OCI-LY7 (cell line): ENCODE results near the gene LHX3.

Experiments used
- EZH2phosphoT487 ChIP-seq: fragments of 200-600 bp; sonication (generic); IDR thresholded peaks from 2 replicates; pipeline ENCODE4 v1.6.1; 2018; ENCODE audit warnings: low read depth, borderline replicate concordance, mild to moderate bottlenecking, mixed run types, antibody characterized with exemption, low read length, moderate library complexity, mixed read lengths
- TF ChIP-seq, protein P1 (sequence below): fragments of 200-600 bp; sonication (generic); conservative IDR thresholded peaks from 2 replicates; pipeline ENCODE4 v1.5.1; 2014; ENCODE audit warnings: mild to moderate bottlenecking, antibody characterized with exemption, low read length, moderate library complexity, mixed read lengths

DNA sequence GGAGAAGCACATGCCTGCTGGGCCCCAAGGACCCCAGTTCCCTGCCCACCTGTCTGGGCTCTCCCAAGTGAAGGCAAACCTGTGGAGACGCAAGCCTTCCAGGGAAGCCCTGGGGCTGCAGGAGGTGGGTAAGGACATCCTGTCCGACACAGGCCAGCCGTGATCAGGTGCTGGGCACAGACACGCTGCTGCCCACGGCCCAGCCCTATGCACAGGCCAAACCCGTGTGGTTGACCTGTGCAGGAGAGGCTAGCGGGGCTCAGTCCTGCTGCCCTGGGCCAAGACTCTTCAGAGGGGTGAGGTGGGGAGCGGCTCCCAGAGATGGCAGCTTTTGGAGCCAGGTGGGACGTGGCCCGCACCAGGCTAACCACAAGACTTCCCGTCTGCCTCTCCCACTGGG is 14.3 kb downstream of the LHX3 start:
- TF ChIP-seq, protein P1, sequence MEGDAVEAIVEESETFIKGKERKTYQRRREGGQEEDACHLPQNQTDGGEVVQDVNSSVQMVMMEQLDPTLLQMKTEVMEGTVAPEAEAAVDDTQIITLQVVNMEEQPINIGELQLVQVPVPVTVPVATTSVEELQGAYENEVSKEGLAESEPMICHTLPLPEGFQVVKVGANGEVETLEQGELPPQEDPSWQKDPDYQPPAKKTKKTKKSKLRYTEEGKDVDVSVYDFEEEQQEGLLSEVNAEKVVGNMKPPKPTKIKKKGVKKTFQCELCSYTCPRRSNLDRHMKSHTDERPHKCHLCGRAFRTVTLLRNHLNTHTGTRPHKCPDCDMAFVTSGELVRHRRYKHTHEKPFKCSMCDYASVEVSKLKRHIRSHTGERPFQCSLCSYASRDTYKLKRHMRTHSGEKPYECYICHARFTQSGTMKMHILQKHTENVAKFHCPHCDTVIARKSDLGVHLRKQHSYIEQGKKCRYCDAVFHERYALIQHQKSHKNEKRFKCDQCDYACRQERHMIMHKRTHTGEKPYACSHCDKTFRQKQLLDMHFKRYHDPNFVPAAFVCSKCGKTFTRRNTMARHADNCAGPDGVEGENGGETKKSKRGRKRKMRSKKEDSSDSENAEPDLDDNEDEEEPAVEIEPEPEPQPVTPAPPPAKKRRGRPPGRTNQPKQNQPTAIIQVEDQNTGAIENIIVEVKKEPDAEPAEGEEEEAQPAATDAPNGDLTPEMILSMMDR, result no peak
- no peak for TF ChIP-seq EZH2phosphoT487
